Keratinocyte (primary cell): ENCODE results near the gene SLC35F2. TPM values are rescaled to one million over a fixed set of nuclear protein-coding genes. Genes with fewer than 3 reads are reported as not detected.

Experiments
- DNase-seq: peaks from one replicate; pipeline ENCODE4 v3.0.0-alpha.2; 2011; ENCODE audit warnings: low read depth, missing footprints, low spot score
- FAIRE-seq: peaks from 2 replicates; lab custom pipeline; 2011; peaks lifted over from hg19 to GRCh38; lab: Jason Lieb, UNC
- H2AFZ ChIP-seq: 2 replicates; pipeline ENCODE4 v1.6.0; 2012; ENCODE audit warnings: low read length, control low read depth, inconsistent platforms; ENCODE audit not compliant: control insufficient read depth
- H3K27ac ChIP-seq: 2 replicates; pipeline ENCODE4 v1.5.1; 2011; ENCODE audit warnings: low read length; ENCODE audit not compliant: control insufficient read depth, insufficient read depth
- H3K27me3 ChIP-seq: 3 replicates; pipeline ENCODE4 v1.6.0; 2011; ENCODE audit warnings: low read length; ENCODE audit not compliant: control insufficient read depth, insufficient read depth; ENCODE audit errors: extremely low read depth
- H3K36me3 ChIP-seq, 2 experiments: 2 replicates in 1 of 2; 3 replicates in 1 of 2; pipeline ENCODE4 v1.5.1; 2011; ENCODE audit warnings: low read length in 2 of 2, mild to moderate bottlenecking in 1 of 2; ENCODE audit not compliant: control insufficient read depth in 2 of 2, insufficient read depth in 2 of 2; ENCODE audit errors: extremely low read depth in 1 of 2
- H3K4me1 ChIP-seq: 3 replicates; pipeline ENCODE4 v1.5.1; 2011; ENCODE audit warnings: low read length; ENCODE audit not compliant: control insufficient read depth, insufficient read depth; ENCODE audit errors: extremely low read depth
- H3K4me2 ChIP-seq: 3 replicates; pipeline ENCODE4 v1.6.0; 2011; ENCODE audit warnings: low read depth, low read length; ENCODE audit not compliant: control insufficient read depth, insufficient read depth; ENCODE audit errors: extremely low read depth
- H3K4me3 ChIP-seq, 3 experiments: fragments of 200-600 bp in 1 of 3; sonication (generic) in 1 of 3; 2 replicates in 2 of 3; 3 replicates in 1 of 3; pipeline ENCODE4 v1.5.1; 2011 to 2016; ENCODE audit warnings: low read length in 3 of 3, mild to moderate bottlenecking in 3 of 3, control low read depth in 2 of 3, inconsistent platforms in 1 of 3, low read depth in 1 of 3, mixed read lengths in 1 of 3, mixed run types in 1 of 3, moderate library complexity in 1 of 3; ENCODE audit not compliant: control insufficient read depth in 2 of 3, insufficient read depth in 2 of 3; ENCODE audit errors: extremely low read depth in 1 of 3
- H3K79me2 ChIP-seq: 2 replicates; pipeline ENCODE4 v1.6.0; 2012; ENCODE audit warnings: low read length; ENCODE audit not compliant: control insufficient read depth, insufficient read depth
- H3K9ac ChIP-seq: 3 replicates; pipeline ENCODE4 v1.6.0; 2011; ENCODE audit warnings: low read length; ENCODE audit not compliant: control insufficient read depth, insufficient read depth; ENCODE audit errors: extremely low read depth
- H3K9me1 ChIP-seq: 3 replicates; pipeline ENCODE4 v1.6.0; 2011; ENCODE audit warnings: low read length; ENCODE audit not compliant: control insufficient read depth, insufficient read depth; ENCODE audit errors: extremely low read depth
- H3K9me3 ChIP-seq: 2 replicates; pipeline ENCODE4 v1.5.1; 2012; ENCODE audit warnings: low read depth, low read length; ENCODE audit not compliant: control insufficient read depth
- H4K20me1 ChIP-seq: 3 replicates; pipeline ENCODE4 v1.6.0; 2011; ENCODE audit warnings: low read length; ENCODE audit not compliant: control insufficient read depth, insufficient read depth; ENCODE audit errors: extremely low read depth
- EZH2 ChIP-seq: IDR thresholded peaks from one replicate; pipeline ENCODE4 v1.6.1; 2012; ENCODE audit warnings: inconsistent platforms, mild to moderate bottlenecking, low read length, moderate library complexity
- dilution Hi-C: fragments of 300-500 bp; cut with MboI; formaldehyde crosslinking; loops from one replicate; pipeline ENCODE4 v1.7.0; 2020; ENCODE audit warnings: low sequenced_read_pairs; ENCODE audit not compliant: extremely low pct_ligation_motif_present
- polyA plus RNA-seq, 5 experiments: library from polyadenylated mRNA; depleted of rRNA in 3 of 5; stranded (reverse) in 3 of 5; stranded (forward) in 1 of 5; unstranded in 1 of 5; fragments of >200 nt; gene quantifications; 1 replicate in 1 of 5; 2 replicates in 3 of 5; 3 replicates in 1 of 5; pipeline versions ENCODE4 v1.2.1 to v1.2.3, GENCODE V29; 2011 to 2012; ENCODE audit warnings: missing spikeins in 2 of 5, low read depth in 1 of 5, low replicate concordance in 1 of 5
- TF ChIP-seq, protein P1 (sequence below), 3 experiments: IDR thresholded peaks in 1 of 3; conservative IDR thresholded peaks in 1 of 3; optimal IDR thresholded peaks in 1 of 3; 2 replicates in 2 of 3; 3 replicates in 1 of 3; pipeline versions ENCODE3 to v1.5.1; 2011; ENCODE audit warnings: low read length in 3 of 3, mild to moderate bottlenecking in 3 of 3, moderate library complexity in 2 of 3, control low read depth in 1 of 3, inconsistent platforms in 1 of 3; ENCODE audit not compliant: insufficient read depth in 2 of 3; ENCODE audit errors: extremely low read depth in 1 of 3

SLC35F2 gene
- polyA plus RNA-seq, 1 donor (not counting 4 experiments of a cell fraction or from before 2014, with no cell fraction given): 47.2 TPM

DNA sequence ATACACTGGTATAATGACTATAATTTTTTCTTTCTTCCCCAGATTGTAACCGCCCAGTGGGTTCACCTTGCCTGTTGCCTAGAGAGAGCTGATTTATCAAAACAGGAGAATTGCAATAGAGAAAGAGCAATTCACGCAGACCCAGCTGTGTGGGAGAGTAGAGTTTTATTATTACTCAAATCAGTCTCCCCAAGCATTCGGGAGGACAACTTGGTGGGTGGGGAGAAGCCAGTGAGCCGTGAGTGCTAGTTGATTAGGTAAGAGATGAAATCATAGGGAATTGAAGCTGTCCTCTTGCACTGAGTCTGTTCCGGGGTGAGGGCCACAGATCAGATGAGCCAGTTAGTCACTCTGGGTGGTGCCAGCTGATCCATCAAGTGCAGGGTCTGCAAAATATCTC, 73.2 kb downstream of the SLC35F2 start:
- TF ChIP-seq, protein P1, sequence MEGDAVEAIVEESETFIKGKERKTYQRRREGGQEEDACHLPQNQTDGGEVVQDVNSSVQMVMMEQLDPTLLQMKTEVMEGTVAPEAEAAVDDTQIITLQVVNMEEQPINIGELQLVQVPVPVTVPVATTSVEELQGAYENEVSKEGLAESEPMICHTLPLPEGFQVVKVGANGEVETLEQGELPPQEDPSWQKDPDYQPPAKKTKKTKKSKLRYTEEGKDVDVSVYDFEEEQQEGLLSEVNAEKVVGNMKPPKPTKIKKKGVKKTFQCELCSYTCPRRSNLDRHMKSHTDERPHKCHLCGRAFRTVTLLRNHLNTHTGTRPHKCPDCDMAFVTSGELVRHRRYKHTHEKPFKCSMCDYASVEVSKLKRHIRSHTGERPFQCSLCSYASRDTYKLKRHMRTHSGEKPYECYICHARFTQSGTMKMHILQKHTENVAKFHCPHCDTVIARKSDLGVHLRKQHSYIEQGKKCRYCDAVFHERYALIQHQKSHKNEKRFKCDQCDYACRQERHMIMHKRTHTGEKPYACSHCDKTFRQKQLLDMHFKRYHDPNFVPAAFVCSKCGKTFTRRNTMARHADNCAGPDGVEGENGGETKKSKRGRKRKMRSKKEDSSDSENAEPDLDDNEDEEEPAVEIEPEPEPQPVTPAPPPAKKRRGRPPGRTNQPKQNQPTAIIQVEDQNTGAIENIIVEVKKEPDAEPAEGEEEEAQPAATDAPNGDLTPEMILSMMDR (optimal IDR thresholded peaks at IDR 0.05 in 1 of 3, IDR thresholded peaks at IDR 0.05 in 1 of 3, conservative IDR thresholded peaks at IDR 0.05 in 1 of 3; ENCODE audit: extremely low read depth in 1 of 3, insufficient read depth in 2 of 3, low read length in 3 of 3): no peak
- no peak for TF ChIP-seq EZH2
- no peak overlapping the region for H3K27ac ChIP-seq
- DNase-seq: no peak
- peaks cover 0 to 2% of the 10 kb centered on the region in 2 experiments for H3K36me3 ChIP-seq
- H3K27me3 ChIP-seq: no peaks in the 10 kb centered on the region
- no peaks in the 10 kb centered on the region for H3K9me3 ChIP-seq
- H3K4me3 ChIP-seq: no peak overlapping the region
- H3K4me1 ChIP-seq: no peaks in the 10 kb centered on the region
- no peak overlapping the region for H2AFZ ChIP-seq
- no peaks in the 10 kb centered on the region for H4K20me1 ChIP-seq
- H3K9me1 ChIP-seq: no peaks in the 10 kb centered on the region
- no peak overlapping the region for H3K9ac ChIP-seq
- dilution Hi-C loops: no loop called here
- no peak overlapping the region for H3K4me2 ChIP-seq
- H3K79me2 ChIP-seq: no peaks in the 10 kb centered on the region
- no peak for FAIRE-seq

DNA sequence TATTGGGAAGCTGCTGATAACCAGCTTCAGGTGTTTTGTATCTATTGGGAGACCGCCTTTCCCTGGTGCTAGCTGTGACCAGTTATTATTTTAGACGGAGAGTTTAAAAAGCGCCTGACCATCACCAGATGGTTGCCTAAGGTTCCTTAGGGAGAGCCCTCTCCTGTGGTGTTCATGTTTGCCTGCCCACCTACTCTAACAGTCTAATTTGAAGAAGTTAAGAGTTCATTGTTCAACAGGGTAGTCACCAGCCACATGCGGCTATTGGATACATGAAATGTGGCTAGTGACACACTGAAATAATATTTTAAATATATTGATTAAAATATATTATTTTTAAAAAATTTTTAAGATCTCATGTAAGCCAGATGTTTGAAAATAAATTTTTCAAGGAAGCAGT, 75.5 kb downstream of the SLC35F2 start:
- no peaks in the 10 kb centered on the region for H3K36me3 ChIP-seq
- no peaks in the 10 kb centered on the region for H3K9me3 ChIP-seq
- H3K9me1 ChIP-seq: no peaks in the 10 kb centered on the region
- H4K20me1 ChIP-seq: no peaks in the 10 kb centered on the region
- no peaks in the 10 kb centered on the region for H3K79me2 ChIP-seq
- no peak overlapping the region for H3K9ac ChIP-seq
- H3K4me2 ChIP-seq: no peak overlapping the region
- no peak for DNase-seq
- TF ChIP-seq EZH2: no peak
- TF ChIP-seq, protein P1 (optimal IDR thresholded peaks at IDR 0.05 in 1 of 3, IDR thresholded peaks at IDR 0.05 in 1 of 3, conservative IDR thresholded peaks at IDR 0.05 in 1 of 3; ENCODE audit: extremely low read depth in 1 of 3, insufficient read depth in 2 of 3, low read length in 3 of 3): no peak
- no peaks in the 10 kb centered on the region for H3K4me1 ChIP-seq
- H2AFZ ChIP-seq: no peak overlapping the region
- H3K4me3 ChIP-seq: no peak overlapping the region
- no peaks in the 10 kb centered on the region for H3K27me3 ChIP-seq
- FAIRE-seq: no peak
- dilution Hi-C loops: no loop called here
- no peak overlapping the region for H3K27ac ChIP-seq
